Measurements from ENCODE around the gene YAF2.
"Not testable (repeated sequence)": the region's sequence is repeated elsewhere in the genome, so short reads cannot be mapped to it uniquely, and the experiment has no call there.

Gene YAF2

DNA sequence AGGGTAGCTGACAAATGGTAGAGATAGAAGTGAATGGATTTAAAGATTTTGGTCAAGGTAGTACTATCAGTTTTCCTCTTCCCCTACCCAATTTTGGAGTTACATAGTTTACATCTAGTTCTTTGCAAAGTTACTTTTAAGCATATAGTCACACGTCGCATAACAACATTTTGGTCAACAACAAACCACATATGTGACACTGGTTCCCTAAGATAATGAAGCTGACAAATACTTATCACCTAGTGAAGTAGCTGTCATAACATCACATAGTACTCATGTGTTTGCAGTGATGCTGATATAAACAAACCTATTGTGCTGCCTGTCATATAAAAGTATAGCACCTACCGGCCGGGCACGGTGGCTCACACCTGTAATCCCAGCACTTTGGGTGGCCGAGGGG lies 45.4 kb downstream of the YAF2 start:
- DNase-seq (ENCODE audit: extremely low read depth, low read depth) = no peak
- TF ChIP-seq CTCF (IDR thresholded peaks at IDR 0.05; ENCODE audit: low read depth, low read length) = no peak

GRCh38 chr12:42192258-42192657 lies 45.8 kb downstream of the YAF2 start:
- no peak for TF ChIP-seq CTCF (IDR thresholded peaks at IDR 0.05; ENCODE audit: low read depth, low read length)
- no peak for DNase-seq (ENCODE audit: extremely low read depth, low read depth)

GRCh38 chr12:42190376-42190775 lies 47.7 kb downstream of the YAF2 start:
- no peak for TF ChIP-seq CTCF (IDR thresholded peaks at IDR 0.05; ENCODE audit: low read depth, low read length)
- DNase-seq (ENCODE audit: extremely low read depth, low read depth) = no peak

DNA sequence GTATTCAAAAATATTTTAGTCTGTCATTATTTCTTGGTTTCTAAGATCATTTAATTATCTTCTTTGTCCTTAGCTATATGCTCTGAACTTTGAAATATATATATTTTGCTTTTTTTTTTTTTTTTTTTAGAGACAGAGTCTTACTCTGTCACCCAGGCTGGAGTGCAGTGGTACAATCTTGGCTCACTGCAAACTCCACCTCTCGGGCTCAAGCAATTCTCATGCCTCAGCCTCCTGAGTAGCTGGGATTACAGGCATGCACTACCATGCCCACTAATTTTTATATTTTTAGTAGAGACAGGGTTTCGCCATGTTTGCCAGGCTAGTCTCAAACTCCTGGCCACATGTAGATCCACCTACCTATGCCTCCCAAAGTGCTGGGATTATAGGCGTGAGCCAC lies 49.8 kb downstream of the YAF2 start:
- not testable (repeated sequence) for DNase-seq (ENCODE audit: extremely low read depth, low read depth)

DNA sequence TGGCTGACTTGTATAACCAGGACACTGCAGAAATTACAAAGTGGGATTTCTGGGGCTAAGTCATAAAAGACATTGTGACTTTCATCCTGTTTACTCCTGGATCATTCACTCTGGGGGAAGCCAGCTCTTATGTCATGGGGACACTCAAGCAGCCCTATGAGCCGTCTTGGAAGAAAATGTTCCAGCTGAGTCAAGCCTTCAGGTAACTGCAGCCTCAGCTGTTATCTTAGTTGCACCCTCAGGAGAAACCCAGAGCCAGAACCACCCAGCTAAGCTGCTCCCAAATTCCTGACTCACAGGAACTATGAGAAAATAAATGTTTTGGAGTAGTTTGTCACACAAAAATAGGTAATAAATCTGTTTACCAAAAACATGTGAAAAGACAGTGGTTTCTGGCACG lies 50.2 kb downstream of the YAF2 start:
- no peak for DNase-seq (ENCODE audit: extremely low read depth, low read depth)
- TF ChIP-seq CTCF (IDR thresholded peaks at IDR 0.05; ENCODE audit: low read depth, low read length) = no peak

DNA sequence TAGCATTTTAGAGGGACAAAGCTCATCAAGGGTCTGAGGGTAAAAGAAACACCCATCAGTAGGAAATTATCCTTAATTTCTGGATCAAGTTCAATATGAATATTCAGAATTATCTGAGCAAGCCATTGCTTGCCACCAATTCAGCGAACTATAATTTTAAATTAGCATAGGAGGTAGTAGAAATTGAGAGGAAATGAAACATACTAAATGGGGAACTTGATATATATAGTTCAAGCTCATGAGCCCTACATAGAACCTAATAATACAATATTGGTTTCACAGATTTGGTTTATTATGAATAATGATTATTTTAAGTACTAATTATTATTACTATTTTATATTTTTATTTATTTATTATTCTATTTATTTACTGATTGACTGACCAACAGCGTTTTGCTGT lies 51.3 kb downstream of the YAF2 start:
- no peak for DNase-seq (ENCODE audit: extremely low read depth, low read depth)
- TF ChIP-seq CTCF (IDR thresholded peaks at IDR 0.05; ENCODE audit: low read depth, low read length) = no peak

DNA sequence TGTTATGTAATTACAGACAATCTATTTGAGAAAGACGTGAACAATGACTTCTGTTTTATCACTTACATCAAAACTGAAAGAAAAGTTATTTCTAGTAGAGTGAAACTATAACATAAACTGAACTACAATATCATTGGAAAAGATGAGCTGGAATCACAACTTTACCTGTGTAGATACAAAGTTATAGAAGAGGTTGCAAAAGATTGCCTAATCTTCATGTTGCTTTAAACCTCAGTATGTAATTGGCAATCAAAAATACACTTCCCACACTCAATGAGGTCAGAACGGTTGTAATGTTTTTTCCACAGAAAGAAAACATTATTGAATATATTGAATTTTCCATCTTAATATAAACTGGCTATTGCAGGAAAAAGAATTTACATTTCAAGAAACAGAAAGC lies 55.7 kb downstream of the YAF2 start:
- no peak for DNase-seq (ENCODE audit: extremely low read depth, low read depth)
- TF ChIP-seq CTCF (IDR thresholded peaks at IDR 0.05; ENCODE audit: low read depth, low read length) = no peak

DNA sequence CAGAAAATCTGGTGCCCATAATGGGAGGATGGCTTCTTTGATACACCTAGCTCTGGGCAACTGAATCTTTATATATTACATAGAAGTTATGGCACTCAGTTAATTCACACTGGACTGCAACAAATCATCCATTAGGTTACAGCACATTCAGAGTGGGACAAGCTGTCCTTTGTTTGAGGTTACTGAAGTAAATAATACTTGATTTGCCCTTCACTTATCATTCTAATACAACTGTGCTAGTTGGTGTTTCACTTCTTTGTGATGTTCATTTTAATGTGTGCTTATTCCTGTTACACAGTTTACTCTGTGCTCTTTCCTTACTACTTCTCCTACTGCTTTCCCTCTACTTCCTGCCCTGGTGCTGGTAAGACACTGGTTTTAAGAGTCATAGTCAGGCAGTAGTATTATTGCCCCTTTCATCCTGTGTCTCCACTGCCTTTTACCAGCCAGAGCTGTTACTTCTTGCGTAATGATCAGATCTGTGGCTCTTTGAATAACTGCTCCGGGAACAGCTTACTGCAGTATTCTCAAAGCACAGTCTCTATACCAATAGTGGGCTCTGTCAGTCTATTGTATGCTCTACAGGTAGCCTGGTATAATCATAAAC lies 57.0 kb downstream of the YAF2 start:
- no peak for TF ChIP-seq CTCF (IDR thresholded peaks at IDR 0.05; ENCODE audit: low read depth, low read length)
- no peak for DNase-seq (ENCODE audit: extremely low read depth, low read depth)

Measured in AG09319 (cell line).